BLaER1 (cell line): ENCODE results near the gene LRRC43.
A peak's percentile ranks its signal among the peaks of the same experiment; 100 is the strongest.

Experiments
- H3K27ac ChIP-seq: shearing (Covaris generic); formaldehyde crosslinking; 2 replicates; pipeline ENCODE4 v1.8.1; 2022
- H3K27me3 ChIP-seq: shearing (Covaris generic); formaldehyde crosslinking; 2 replicates; pipeline ENCODE4 v1.8.1; 2022
- H3K36me3 ChIP-seq: shearing (Covaris generic); formaldehyde crosslinking; 2 replicates; pipeline ENCODE4 v1.8.1; 2022
- H3K4me1 ChIP-seq: shearing (Covaris generic); formaldehyde crosslinking; 2 replicates; pipeline ENCODE4 v1.8.1; 2022
- H3K4me2 ChIP-seq: shearing (Covaris generic); formaldehyde crosslinking; 2 replicates; pipeline ENCODE4 v1.8.1; 2022
- H3K4me3 ChIP-seq: shearing (Covaris generic); formaldehyde crosslinking; 2 replicates; pipeline ENCODE4 v1.8.1; 2022
- H3K9ac ChIP-seq: shearing (Covaris generic); formaldehyde crosslinking; 2 replicates; pipeline ENCODE4 v1.8.1; 2022
- H3K9me3 ChIP-seq: shearing (Covaris generic); formaldehyde crosslinking; 2 replicates; pipeline ENCODE4 v1.8.1; 2022
- H4K20me1 ChIP-seq: shearing (Covaris generic); formaldehyde crosslinking; 2 replicates; pipeline ENCODE4 v1.8.1; 2022
- Cebpa-rat ChIP-seq: shearing (Covaris generic); IDR thresholded peaks from 2 replicates; pipeline ENCODE4 v1.8.1; 2022

Gene LRRC43

DNA sequence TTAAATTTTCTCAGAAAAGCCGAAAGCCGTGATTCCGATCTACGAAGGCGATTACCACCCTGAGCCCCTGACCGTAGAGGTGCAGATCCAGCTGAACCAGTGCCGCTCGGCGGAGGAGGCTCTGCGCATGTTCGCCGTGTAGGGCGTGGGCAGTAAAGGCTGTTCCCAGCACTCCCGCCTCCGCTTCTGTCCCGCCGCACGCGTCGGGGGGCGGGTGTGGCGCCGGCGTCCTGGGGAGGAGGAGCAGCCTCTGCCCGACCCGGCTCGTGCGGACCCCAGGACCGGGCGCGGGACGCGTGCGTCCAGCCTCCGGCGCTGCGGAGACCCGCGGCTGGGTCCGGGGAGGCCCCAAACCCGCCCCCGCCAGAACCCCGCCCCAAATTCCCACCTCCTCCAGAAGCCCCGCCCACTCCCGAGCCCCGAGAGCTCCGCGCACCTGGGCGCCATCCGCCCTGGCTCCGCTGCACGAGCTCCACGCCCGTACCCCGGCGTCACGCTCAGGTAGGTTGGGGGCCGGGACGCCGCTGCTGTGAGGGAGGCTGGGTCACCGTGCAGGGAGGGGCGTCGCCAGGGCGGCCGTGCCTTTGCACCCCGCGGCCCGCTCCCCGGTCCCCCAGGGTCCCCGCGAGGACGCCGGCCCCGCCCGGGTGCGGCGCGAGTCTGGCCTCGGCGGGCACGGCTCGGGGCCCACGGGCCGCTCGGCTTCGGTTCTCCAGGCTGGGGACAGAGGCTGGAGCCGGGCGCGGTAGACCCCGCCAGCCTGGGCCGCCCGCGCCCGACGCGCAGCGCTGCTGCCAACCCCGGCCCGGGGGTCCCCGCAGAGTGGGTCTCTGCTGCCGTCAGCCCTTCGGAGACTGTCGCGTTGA lies 20.6 kb downstream of the LRRC43 start, which contains the start of gene B3GNT4:
TSS of gene B3GNT4 (plus strand) at position 409 of the 866 bp plus-strand sequence. CDS start 910 bp downstream, outside the sequence.
- H3K4me2 ChIP-seq, result peak within 1 kb of the TSS; percentile 99
- no peak for TF ChIP-seq Cebpa-rat
- H3K4me3 ChIP-seq, result peak within 1 kb of the TSS; percentile 69
- no peaks in the 10 kb centered on the region for H3K9me3 ChIP-seq
- peaks cover 28% of the 10 kb centered on the region for H3K36me3 ChIP-seq
- no peak within 1 kb of the TSS for H3K27ac ChIP-seq
- peaks cover 57% of the 10 kb centered on the region for H4K20me1 ChIP-seq
- peaks cover 62% of the 10 kb centered on the region for H3K27me3 ChIP-seq
- H3K9ac ChIP-seq, result peak within 1 kb of the TSS; percentile 53
- peaks cover 51% of the 10 kb centered on the region for H3K4me1 ChIP-seq

GRCh38 chr12:122204167-122205052 lies 21.5 kb downstream of the LRRC43 start:
- peaks cover 45% of the 10 kb centered on the region for H3K4me1 ChIP-seq
- H3K4me3 ChIP-seq, result peak overlapping the region; percentile 69
- peak overlapping the region; percentile 99 for H3K4me2 ChIP-seq
- H4K20me1 ChIP-seq, result peaks cover 66% of the 10 kb centered on the region
- no peak for TF ChIP-seq Cebpa-rat
- H3K9ac ChIP-seq, result peak overlapping the region; percentile 53
- peaks cover 62% of the 10 kb centered on the region for H3K27me3 ChIP-seq
- no peaks in the 10 kb centered on the region for H3K9me3 ChIP-seq
- no peak overlapping the region for H3K27ac ChIP-seq
- H3K36me3 ChIP-seq, result peaks cover 37% of the 10 kb centered on the region

GRCh38 chr12:122205053-122205925 lies 22.4 kb downstream of the LRRC43 start:
- H3K4me3 ChIP-seq, result no peak overlapping the region
- peaks cover 36% of the 10 kb centered on the region for H3K4me1 ChIP-seq
- peaks cover 46% of the 10 kb centered on the region for H3K36me3 ChIP-seq
- no peak overlapping the region for H3K4me2 ChIP-seq
- no peak overlapping the region for H3K9ac ChIP-seq
- H3K27me3 ChIP-seq, result peaks cover 62% of the 10 kb centered on the region
- peaks cover 73% of the 10 kb centered on the region for H4K20me1 ChIP-seq
- TF ChIP-seq Cebpa-rat, result no peak
- H3K27ac ChIP-seq, result no peak overlapping the region
- no peaks in the 10 kb centered on the region for H3K9me3 ChIP-seq

- peaks cover 73% of the 10 kb centered on the region for H4K20me1 ChIP-seq
- no peaks in the 10 kb centered on the region for H3K9me3 ChIP-seq
- H3K27me3 ChIP-seq, result peaks cover 62% of the 10 kb centered on the region
- H3K9ac ChIP-seq, result no peak overlapping the region
- H3K4me3 ChIP-seq, result no peak overlapping the region
- peaks cover 26% of the 10 kb centered on the region for H3K4me1 ChIP-seq
- peaks cover 56% of the 10 kb centered on the region for H3K36me3 ChIP-seq
- no peak overlapping the region for H3K4me2 ChIP-seq
- H3K27ac ChIP-seq, result no peak overlapping the region
- no peak for TF ChIP-seq Cebpa-rat
These were observed 23.4 kb downstream of the LRRC43 start for GRCh38 chr12:122206111-122206881.

- H3K36me3 ChIP-seq, result peaks cover 63% of the 10 kb centered on the region
These were observed 24.1 kb downstream of the LRRC43 start for GRCh38 chr12:122206976-122207375.

GRCh38 chr12:122207391-122207790 lies 24.5 kb downstream of the LRRC43 start:
- H3K9ac ChIP-seq, result no peak overlapping the region
- no peak overlapping the region for H3K27ac ChIP-seq
- peaks cover 67% of the 10 kb centered on the region for H3K36me3 ChIP-seq
- peaks cover 54% of the 10 kb centered on the region for H3K27me3 ChIP-seq
- TF ChIP-seq Cebpa-rat, result no peak
- peaks cover 20% of the 10 kb centered on the region for H3K4me1 ChIP-seq
- H3K4me2 ChIP-seq, result no peak overlapping the region
- H3K4me3 ChIP-seq, result no peak overlapping the region
- H3K9me3 ChIP-seq, result no peaks in the 10 kb centered on the region
- peaks cover 73% of the 10 kb centered on the region for H4K20me1 ChIP-seq

More at GRCh38 chr12:122206976-122207375, 24.1 kb downstream of the LRRC43 start:
- Histone ChIP-seq H4K20me1 (peaks cover 73% of the 10 kb centered on the region), H3K9ac (no peak overlapping the region), H3K4me1 (peaks cover 20% of the 10 kb centered on the region), H3K4me2 (no peak overlapping the region), H3K27ac (no peak overlapping the region), H3K4me3 (no peak overlapping the region), H3K27me3 (peaks cover 58% of the 10 kb centered on the region), H3K9me3 (no peaks in the 10 kb centered on the region)
- TF ChIP-seq Cebpa-rat, result no peak

- Histone ChIP-seq H3K9me3 (no peaks in the 10 kb centered on the region), H3K9ac (no peak overlapping the region), H3K36me3 (peaks cover 76% of the 10 kb centered on the region), H3K4me1 (peaks cover 13% of the 10 kb centered on the region), H4K20me1 (peaks cover 67% of the 10 kb centered on the region), H3K4me3 (no peak overlapping the region), H3K27ac (no peak overlapping the region), H3K27me3 (peaks cover 45% of the 10 kb centered on the region), H3K4me2 (no peak overlapping the region)
- TF ChIP-seq Cebpa-rat, result no peak
These were observed 25.3 kb downstream of the LRRC43 start for GRCh38 chr12:122208073-122208820.

DNA sequence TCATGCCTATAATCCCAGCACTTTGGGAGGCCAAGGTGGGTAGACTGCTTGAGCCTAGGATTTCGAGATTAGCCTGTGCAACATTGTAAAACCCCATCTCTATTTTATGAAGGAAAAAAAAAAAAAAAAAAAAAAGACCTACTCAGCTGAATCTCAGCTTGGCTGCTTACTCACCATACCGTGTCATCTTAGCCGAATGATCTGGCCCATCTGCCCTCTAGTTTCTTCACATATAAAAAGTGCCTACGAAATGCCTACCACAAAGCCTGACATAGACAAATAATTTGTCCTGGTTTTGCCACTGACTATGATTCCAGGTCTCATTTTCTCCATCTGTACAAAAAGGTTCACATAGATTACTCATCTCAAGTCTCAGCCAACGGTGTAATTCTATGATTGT lies 32.8 kb downstream of the LRRC43 start:
- Histone ChIP-seq H3K27ac (no peak overlapping the region), H3K4me3 (no peak overlapping the region), H3K9ac (no peak overlapping the region), H3K36me3 (peaks cover 99% of the 10 kb centered on the region), H4K20me1 (peaks cover 60% of the 10 kb centered on the region), H3K9me3 (no peaks in the 10 kb centered on the region), H3K27me3 (no peaks in the 10 kb centered on the region), H3K4me1 (no peaks in the 10 kb centered on the region), H3K4me2 (no peak overlapping the region)
- no peak for TF ChIP-seq Cebpa-rat
